Skeletal muscle cell (primary cell): ENCODE measurements around the gene MALSU1.

Experiments used
- DNase-seq: peaks from one replicate; pipeline ENCODE4 v3.0.0-alpha.2; 2010; ENCODE audit warnings: low read depth
- H3K4me3 ChIP-seq: 2 replicates; pipeline ENCODE4 v1.5.1; 2011; ENCODE audit warnings: low read depth, mild to moderate bottlenecking, control low read depth, low read length, moderate library complexity

MALSU1 gene

GRCh38 chr7:23333671-23334246 is 34.6 kb downstream of the MALSU1 start:
- DNase-seq, result peak; percentile 96
- H3K4me3 ChIP-seq, result no peak overlapping the region

GRCh38 chr7:23334482-23335056 is 35.4 kb downstream of the MALSU1 start:
- H3K4me3 ChIP-seq, result no peak overlapping the region
- DNase-seq, result peak; percentile 98

GRCh38 chr7:23335136-23335535 is 36.0 kb downstream of the MALSU1 start:
- no peak for DNase-seq

GRCh38 chr7:23335621-23336020 is 36.5 kb downstream of the MALSU1 start:
- no peak for DNase-seq
- H3K4me3 ChIP-seq, result no peak overlapping the region

More at GRCh38 chr7:23335136-23335535, 36.0 kb downstream of the MALSU1 start:
- no peak overlapping the region for H3K4me3 ChIP-seq

GRCh38 chr7:23336086-23336485 is 36.9 kb downstream of the MALSU1 start:
- no peak for DNase-seq
- no peak overlapping the region for H3K4me3 ChIP-seq

- H3K4me3 ChIP-seq, result no peak overlapping the region
- DNase-seq, result no peak
Observed at GRCh38 chr7:23336799-23337283, 37.7 kb downstream of the MALSU1 start.

- no peak overlapping the region for H3K4me3 ChIP-seq
- no peak for DNase-seq
Observed at GRCh38 chr7:23337374-23337773, 38.2 kb downstream of the MALSU1 start.

- no peak for DNase-seq
- no peak overlapping the region for H3K4me3 ChIP-seq
Observed at GRCh38 chr7:23338439-23338838, 39.3 kb downstream of the MALSU1 start.

- no peak overlapping the region for H3K4me3 ChIP-seq
- DNase-seq, result no peak
Observed at GRCh38 chr7:23338863-23339262, 39.7 kb downstream of the MALSU1 start.

- H3K4me3 ChIP-seq, result no peak overlapping the region
- no peak for DNase-seq
Observed at GRCh38 chr7:23341846-23342598, 42.9 kb downstream of the MALSU1 start.

- H3K4me3 ChIP-seq, result no peak overlapping the region
- DNase-seq, result no peak
Observed at GRCh38 chr7:23343102-23343501, 44.0 kb downstream of the MALSU1 start.

- H3K4me3 ChIP-seq, result no peak overlapping the region
- no peak for DNase-seq
Observed at GRCh38 chr7:23343806-23344475, 44.8 kb downstream of the MALSU1 start.

- no peak overlapping the region for H3K4me3 ChIP-seq
Observed at GRCh38 chr7:23345601-23346000, 46.5 kb downstream of the MALSU1 start.

GRCh38 chr7:23346316-23346715 is 47.2 kb downstream of the MALSU1 start:
- no peak overlapping the region for H3K4me3 ChIP-seq

More at GRCh38 chr7:23345601-23346000, 46.5 kb downstream of the MALSU1 start:
- DNase-seq, result no peak

GRCh38 chr7:23347033-23347681 is 48.0 kb downstream of the MALSU1 start:
- no peak overlapping the region for H3K4me3 ChIP-seq
- DNase-seq, result no peak

More at GRCh38 chr7:23346316-23346715, 47.2 kb downstream of the MALSU1 start:
- DNase-seq, result no peak

GRCh38 chr7:23347682-23348180 is 48.6 kb downstream of the MALSU1 start:
- DNase-seq, result peak; percentile 69
- H3K4me3 ChIP-seq, result no peak overlapping the region

GRCh38 chr7:23349484-23350157 is 50.5 kb downstream of the MALSU1 start:
- DNase-seq, result no peak
- H3K4me3 ChIP-seq, result no peak overlapping the region

- DNase-seq, result no peak
- no peak overlapping the region for H3K4me3 ChIP-seq
Observed at GRCh38 chr7:23350466-23350865, 51.3 kb downstream of the MALSU1 start.

- no peak for DNase-seq
- no peak overlapping the region for H3K4me3 ChIP-seq
Observed at GRCh38 chr7:23353172-23353571, 54.0 kb downstream of the MALSU1 start.
